Measurements from ENCODE around the gene CDH2.

CDH2 gene

DNA sequence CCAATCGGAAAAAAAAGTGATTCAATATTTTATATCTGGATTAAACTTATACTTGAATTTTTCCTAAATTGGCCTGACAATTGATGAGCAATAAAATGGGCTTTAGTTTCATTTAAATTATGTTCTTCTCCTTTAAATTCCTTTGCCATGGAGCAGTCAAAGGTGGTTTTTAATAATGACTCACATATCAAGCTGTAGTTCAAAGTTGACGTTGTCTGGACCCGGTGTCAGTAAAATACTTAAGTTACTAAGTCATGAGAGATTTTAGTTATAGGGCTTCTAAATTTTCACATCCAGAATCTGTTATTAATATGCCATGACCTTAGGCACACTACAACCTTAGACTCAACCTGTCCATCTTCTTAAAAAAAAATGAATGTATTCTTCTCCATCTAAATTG, 62.5 kb downstream of the CDH2 start:
- peak; percentile 13 for ATAC-seq
- TF ChIP-seq, protein P1, sequence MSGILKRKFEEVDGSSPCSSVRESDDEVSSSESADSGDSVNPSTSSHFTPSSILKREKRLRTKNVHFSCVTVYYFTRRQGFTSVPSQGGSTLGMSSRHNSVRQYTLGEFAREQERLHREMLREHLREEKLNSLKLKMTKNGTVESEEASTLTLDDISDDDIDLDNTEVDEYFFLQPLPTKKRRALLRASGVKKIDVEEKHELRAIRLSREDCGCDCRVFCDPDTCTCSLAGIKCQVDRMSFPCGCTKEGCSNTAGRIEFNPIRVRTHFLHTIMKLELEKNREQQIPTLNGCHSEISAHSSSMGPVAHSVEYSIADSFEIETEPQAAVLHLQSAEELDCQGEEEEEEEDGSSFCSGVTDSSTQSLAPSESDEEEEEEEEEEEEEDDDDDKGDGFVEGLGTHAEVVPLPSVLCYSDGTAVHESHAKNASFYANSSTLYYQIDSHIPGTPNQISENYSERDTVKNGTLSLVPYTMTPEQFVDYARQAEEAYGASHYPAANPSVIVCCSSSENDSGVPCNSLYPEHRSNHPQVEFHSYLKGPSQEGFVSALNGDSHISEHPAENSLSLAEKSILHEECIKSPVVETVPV (CRISPR knock-in tag; IDR thresholded peaks at IDR 0.05) = no peak
- no peak for TF ChIP-seq ZNF565 (CRISPR knock-in tag; conservative IDR thresholded peaks at IDR 0.05; ENCODE audit: low read depth)
- TF ChIP-seq ESRRG (CRISPR knock-in tag; IDR thresholded peaks at IDR 0.05) = no peak
- TF ChIP-seq CSDC2 (CRISPR knock-in tag; IDR thresholded peaks at IDR 0.05) = no peak
- TF ChIP-seq, protein P2, sequence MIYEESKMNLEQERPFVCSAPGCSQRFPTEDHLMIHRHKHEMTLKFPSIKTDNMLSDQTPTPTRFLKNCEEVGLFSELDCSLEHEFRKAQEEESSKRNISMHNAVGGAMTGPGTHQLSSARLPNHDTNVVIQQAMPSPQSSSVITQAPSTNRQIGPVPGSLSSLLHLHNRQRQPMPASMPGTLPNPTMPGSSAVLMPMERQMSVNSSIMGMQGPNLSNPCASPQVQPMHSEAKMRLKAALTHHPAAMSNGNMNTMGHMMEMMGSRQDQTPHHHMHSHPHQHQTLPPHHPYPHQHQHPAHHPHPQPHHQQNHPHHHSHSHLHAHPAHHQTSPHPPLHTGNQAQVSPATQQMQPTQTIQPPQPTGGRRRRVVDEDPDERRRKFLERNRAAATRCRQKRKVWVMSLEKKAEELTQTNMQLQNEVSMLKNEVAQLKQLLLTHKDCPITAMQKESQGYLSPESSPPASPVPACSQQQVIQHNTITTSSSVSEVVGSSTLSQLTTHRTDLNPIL (CRISPR knock-in tag; IDR thresholded peaks at IDR 0.05; ENCODE audit: low read depth) = no peak
- no peak for TF ChIP-seq SNAI2 (CRISPR knock-in tag; IDR thresholded peaks at IDR 0.05)
- TF ChIP-seq ISL1 (CRISPR knock-in tag; IDR thresholded peaks at IDR 0.05) = no peak
- TF ChIP-seq RARB (CRISPR knock-in tag; IDR thresholded peaks at IDR 0.05) = no peak
- no peak for TF ChIP-seq GLIS3 (CRISPR knock-in tag; IDR thresholded peaks at IDR 0.05)
- no peak for TF ChIP-seq ZNF70 (CRISPR knock-in tag; IDR thresholded peaks at IDR 0.05)
- TF ChIP-seq, protein P3, sequence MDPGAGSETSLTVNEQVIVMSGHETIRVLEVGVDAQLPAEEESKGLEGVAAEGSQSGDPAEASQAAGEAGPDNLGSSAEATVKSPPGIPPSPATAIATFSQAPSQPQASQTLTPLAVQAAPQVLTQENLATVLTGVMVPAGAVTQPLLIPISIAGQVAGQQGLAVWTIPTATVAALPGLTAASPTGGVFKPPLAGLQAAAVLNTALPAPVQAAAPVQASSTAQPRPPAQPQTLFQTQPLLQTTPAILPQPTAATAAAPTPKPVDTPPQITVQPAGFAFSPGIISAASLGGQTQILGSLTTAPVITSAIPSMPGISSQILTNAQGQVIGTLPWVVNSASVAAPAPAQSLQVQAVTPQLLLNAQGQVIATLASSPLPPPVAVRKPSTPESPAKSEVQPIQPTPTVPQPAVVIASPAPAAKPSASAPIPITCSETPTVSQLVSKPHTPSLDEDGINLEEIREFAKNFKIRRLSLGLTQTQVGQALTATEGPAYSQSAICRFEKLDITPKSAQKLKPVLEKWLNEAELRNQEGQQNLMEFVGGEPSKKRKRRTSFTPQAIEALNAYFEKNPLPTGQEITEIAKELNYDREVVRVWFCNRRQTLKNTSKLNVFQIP (CRISPR knock-in tag; IDR thresholded peaks at IDR 0.05; ENCODE audit: borderline replicate concordance, low read depth) = no peak
- TF ChIP-seq TOX (CRISPR knock-in tag; IDR thresholded peaks at IDR 0.05; ENCODE audit: borderline replicate concordance) = no peak
- no peak for TF ChIP-seq ZFP30 (CRISPR knock-in tag; IDR thresholded peaks at IDR 0.05)
- no peak for TF ChIP-seq ZNF8 (CRISPR knock-in tag; IDR thresholded peaks at IDR 0.05)
- TF ChIP-seq OSR1 (CRISPR knock-in tag; IDR thresholded peaks at IDR 0.05) = no peak

DNA sequence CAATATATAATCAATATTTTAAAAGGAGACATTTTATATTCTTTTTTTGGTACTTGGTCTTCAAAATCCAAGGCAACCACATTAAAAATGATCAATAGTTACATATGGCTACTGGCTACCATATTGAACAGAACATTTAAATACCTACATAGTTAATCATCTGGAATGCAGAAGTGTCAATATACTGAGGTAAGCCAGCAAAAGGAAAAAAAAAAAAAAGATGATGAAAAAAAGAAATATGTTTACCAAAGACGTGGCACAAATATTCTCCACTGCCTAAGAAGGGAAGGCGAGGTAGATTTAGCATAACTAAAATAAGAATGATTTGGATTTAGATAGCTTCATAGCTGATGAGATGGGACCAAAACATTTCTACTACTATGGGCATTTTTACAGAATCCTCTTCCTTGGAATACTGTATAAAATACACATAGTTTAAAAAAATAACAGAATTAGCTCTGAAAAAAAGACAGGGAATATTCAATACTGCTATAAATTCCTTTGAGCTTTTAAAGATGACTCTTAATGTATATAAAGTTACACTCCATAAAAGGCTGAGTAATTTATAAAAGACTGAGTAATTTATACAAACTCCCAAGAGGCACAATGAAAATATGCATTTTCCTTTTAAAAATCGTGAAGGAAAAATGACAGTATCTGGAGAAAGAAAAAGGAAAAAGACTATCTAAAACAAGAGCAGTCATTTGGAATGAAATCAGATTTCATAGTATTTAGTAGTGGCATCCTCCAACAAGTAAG, 63.5 kb downstream of the CDH2 start:
- ATAC-seq = no peak
- TF ChIP-seq TOX (CRISPR knock-in tag; IDR thresholded peaks at IDR 0.05; ENCODE audit: borderline replicate concordance) = no peak
- TF ChIP-seq ZNF565 (CRISPR knock-in tag; conservative IDR thresholded peaks at IDR 0.05; ENCODE audit: low read depth) = no peak
- TF ChIP-seq ISL1 (CRISPR knock-in tag; IDR thresholded peaks at IDR 0.05) = no peak
- TF ChIP-seq, protein P1 (CRISPR knock-in tag; IDR thresholded peaks at IDR 0.05) = no peak
- no peak for TF ChIP-seq TCF4 (CRISPR knock-in tag; IDR thresholded peaks at IDR 0.05; ENCODE audit: borderline replicate concordance)
- no peak for TF ChIP-seq RARB (CRISPR knock-in tag; IDR thresholded peaks at IDR 0.05)
- TF ChIP-seq ZFP3 (CRISPR knock-in tag; IDR thresholded peaks at IDR 0.05) = no peak

DNA sequence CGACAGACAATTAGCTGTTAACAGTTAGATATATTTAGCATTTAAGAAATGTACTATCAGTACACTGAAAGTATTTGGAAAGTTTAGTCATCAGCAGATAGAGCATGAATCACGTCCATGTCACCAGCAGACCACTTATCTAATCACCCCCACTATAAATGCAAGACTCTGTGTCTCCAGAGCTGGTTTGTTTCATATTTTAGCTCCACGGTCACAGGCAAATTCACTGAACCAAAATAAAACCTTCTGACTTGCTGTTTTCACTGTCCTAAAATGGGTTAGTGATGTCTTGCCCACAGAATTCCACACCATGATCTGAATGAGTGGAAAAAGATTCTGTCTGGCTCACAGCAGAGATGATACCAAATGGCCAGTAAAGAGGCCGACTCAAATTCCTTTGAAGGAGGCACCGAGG, 64.9 kb downstream of the CDH2 start:
- TF ChIP-seq, protein P4, sequence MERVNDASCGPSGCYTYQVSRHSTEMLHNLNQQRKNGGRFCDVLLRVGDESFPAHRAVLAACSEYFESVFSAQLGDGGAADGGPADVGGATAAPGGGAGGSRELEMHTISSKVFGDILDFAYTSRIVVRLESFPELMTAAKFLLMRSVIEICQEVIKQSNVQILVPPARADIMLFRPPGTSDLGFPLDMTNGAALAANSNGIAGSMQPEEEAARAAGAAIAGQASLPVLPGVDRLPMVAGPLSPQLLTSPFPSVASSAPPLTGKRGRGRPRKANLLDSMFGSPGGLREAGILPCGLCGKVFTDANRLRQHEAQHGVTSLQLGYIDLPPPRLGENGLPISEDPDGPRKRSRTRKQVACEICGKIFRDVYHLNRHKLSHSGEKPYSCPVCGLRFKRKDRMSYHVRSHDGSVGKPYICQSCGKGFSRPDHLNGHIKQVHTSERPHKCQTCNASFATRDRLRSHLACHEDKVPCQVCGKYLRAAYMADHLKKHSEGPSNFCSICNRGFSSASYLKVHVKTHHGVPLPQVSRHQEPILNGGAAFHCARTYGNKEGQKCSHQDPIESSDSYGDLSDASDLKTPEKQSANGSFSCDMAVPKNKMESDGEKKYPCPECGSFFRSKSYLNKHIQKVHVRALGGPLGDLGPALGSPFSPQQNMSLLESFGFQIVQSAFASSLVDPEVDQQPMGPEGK (CRISPR knock-in tag; IDR thresholded peaks at IDR 0.05; ENCODE audit: borderline replicate concordance) = peak; percentile 51; the same call in 1 of the 2 replicates
- TF ChIP-seq ZC3H10 (CRISPR knock-in tag; IDR thresholded peaks at IDR 0.05) (no peak), PPARA (CRISPR knock-in tag; IDR thresholded peaks at IDR 0.05; ENCODE audit: borderline replicate concordance) (no peak), ZFP3 (CRISPR knock-in tag; IDR thresholded peaks at IDR 0.05) (0 out of 2 replicates have a peak, but pooled peaks have one; percentile 55), ZNF70 (CRISPR knock-in tag; IDR thresholded peaks at IDR 0.05) (no peak), TOX (CRISPR knock-in tag; IDR thresholded peaks at IDR 0.05; ENCODE audit: borderline replicate concordance) (peak; percentile 29; the same call in 1 of the 2 replicates), RARB (CRISPR knock-in tag; IDR thresholded peaks at IDR 0.05) (no peak), ISL1 (CRISPR knock-in tag; IDR thresholded peaks at IDR 0.05) (peak; percentile 97), SNAI2 (CRISPR knock-in tag; IDR thresholded peaks at IDR 0.05) (peak; percentile 77; the same call in 1 of the 2 replicates), ESRRG (CRISPR knock-in tag; IDR thresholded peaks at IDR 0.05) (0 out of 2 replicates have a peak, but pooled peaks have one; percentile 59)
- TF ChIP-seq, protein P2 (CRISPR knock-in tag; IDR thresholded peaks at IDR 0.05; ENCODE audit: low read depth) = peak; percentile 63; the same call in 1 of the 2 replicates
- TF ChIP-seq, protein P1 (CRISPR knock-in tag; IDR thresholded peaks at IDR 0.05) = peak; percentile 58; the same call in 1 of the 2 replicates
- ATAC-seq = peak; percentile 42
